Measurements from ENCODE around the gene LRP5. TPM values are rescaled to one million over a fixed set of nuclear protein-coding genes. Genes with fewer than 3 reads are reported as not detected.

The LRP5 gene
- polyA plus RNA-seq, 1 donor (not counting 4 experiments of a cell fraction or from before 2014, with no cell fraction given): 6.6 TPM

DNA sequence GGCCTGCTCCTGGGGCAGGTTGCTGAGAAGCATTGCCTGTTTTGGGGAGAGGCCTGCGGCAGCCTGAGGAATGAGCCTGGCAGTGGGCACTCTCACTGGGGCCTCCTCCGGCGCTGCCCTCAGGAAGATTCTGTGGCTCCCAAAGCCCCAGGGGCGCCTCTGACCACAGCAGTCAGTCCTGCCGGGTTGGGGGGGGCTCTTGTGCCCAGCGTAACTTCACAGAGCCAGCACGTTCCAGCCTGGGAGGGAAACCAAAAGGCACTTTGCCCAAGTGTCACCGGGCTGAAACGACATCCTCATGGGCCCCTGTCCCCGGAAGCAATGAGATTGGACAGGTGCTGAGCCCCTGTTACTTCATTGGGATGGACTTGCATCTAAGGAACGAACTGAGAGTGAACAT, 4.3 kb upstream of the LRP5 start:
- no peaks in the 10 kb centered on the region for H3K9me1 ChIP-seq (ENCODE audit: control insufficient read depth, extremely low read depth, insufficient read depth, low read length)
- H3K27ac ChIP-seq (ENCODE audit: control insufficient read depth, insufficient read depth, low read length): no peak overlapping the region
- H3K9ac ChIP-seq (ENCODE audit: control insufficient read depth, extremely low read depth, insufficient read depth, low read length): no peak overlapping the region
- TF ChIP-seq EZH2 (IDR thresholded peaks at IDR 0.05; ENCODE audit: low read length): no peak
- TF ChIP-seq, protein P1, sequence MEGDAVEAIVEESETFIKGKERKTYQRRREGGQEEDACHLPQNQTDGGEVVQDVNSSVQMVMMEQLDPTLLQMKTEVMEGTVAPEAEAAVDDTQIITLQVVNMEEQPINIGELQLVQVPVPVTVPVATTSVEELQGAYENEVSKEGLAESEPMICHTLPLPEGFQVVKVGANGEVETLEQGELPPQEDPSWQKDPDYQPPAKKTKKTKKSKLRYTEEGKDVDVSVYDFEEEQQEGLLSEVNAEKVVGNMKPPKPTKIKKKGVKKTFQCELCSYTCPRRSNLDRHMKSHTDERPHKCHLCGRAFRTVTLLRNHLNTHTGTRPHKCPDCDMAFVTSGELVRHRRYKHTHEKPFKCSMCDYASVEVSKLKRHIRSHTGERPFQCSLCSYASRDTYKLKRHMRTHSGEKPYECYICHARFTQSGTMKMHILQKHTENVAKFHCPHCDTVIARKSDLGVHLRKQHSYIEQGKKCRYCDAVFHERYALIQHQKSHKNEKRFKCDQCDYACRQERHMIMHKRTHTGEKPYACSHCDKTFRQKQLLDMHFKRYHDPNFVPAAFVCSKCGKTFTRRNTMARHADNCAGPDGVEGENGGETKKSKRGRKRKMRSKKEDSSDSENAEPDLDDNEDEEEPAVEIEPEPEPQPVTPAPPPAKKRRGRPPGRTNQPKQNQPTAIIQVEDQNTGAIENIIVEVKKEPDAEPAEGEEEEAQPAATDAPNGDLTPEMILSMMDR (optimal IDR thresholded peaks at IDR 0.05 in 1 of 3, IDR thresholded peaks at IDR 0.05 in 1 of 3, conservative IDR thresholded peaks at IDR 0.05 in 1 of 3; ENCODE audit: extremely low read depth in 1 of 3, insufficient read depth in 2 of 3, low read length in 3 of 3): no peak
- H3K9me3 ChIP-seq (ENCODE audit: control insufficient read depth, low read depth, low read length): peaks cover 3% of the 10 kb centered on the region
- no peaks in the 10 kb centered on the region for H3K27me3 ChIP-seq (ENCODE audit: control insufficient read depth, extremely low read depth, insufficient read depth, low read length)
- FAIRE-seq (no peak), DNase-seq (ENCODE audit: low read depth, low spot score) (no peak)
- H2AFZ ChIP-seq (ENCODE audit: control insufficient read depth, low read length): no peak overlapping the region
- dilution Hi-C loops (cut with MboI; ENCODE audit: extremely low pct_ligation_motif_present, low sequenced_read_pairs): no loop called here
- H4K20me1 ChIP-seq (ENCODE audit: control insufficient read depth, extremely low read depth, insufficient read depth, low read length): no peaks in the 10 kb centered on the region
- H3K4me3 ChIP-seq (ENCODE audit: control insufficient read depth in 2 of 3, extremely low read depth in 1 of 3, insufficient read depth in 2 of 3, low read depth in 1 of 3, low read length in 3 of 3): no peak overlapping the region
- H3K4me1 ChIP-seq (ENCODE audit: control insufficient read depth, extremely low read depth, insufficient read depth, low read length): no peaks in the 10 kb centered on the region
- H3K79me2 ChIP-seq (ENCODE audit: control insufficient read depth, insufficient read depth, low read length): peaks cover under 1% of the 10 kb centered on the region
- H3K4me2 ChIP-seq (ENCODE audit: control insufficient read depth, extremely low read depth, insufficient read depth, low read depth, low read length): no peak overlapping the region
- no peaks in the 10 kb centered on the region for H3K36me3 ChIP-seq (ENCODE audit: control insufficient read depth in 2 of 2, extremely low read depth in 1 of 2, insufficient read depth in 2 of 2, low read length in 2 of 2)

DNA sequence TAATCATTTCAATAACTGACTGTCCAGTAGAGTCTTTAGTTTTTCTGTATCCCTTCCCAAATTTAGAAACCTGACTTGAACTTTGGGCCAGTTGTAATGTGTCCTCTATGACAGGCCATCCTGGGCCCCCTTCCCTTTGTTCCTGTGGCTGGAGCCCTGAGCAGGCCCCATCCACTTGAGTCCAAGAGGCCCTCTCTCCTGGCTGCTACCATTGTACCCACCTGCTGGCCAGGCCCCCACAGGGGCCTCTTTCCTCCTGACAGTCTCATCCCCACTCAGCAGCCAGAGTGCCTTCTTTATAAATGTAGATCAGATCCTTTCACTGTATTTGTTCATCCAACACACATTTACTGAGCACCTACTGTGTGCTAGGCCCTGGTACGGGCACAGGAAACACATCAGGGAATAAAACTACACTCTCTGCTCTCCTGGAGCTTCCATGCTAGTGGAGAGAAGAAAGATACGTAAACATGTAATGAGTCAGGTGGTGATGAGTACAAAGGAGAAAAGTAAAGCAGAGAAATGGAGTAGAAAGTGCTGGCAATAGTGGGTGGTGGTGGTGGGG, 2.7 kb upstream of the LRP5 start:
- peaks cover 12% of the 10 kb centered on the region for H3K4me1 ChIP-seq (ENCODE audit: control insufficient read depth, extremely low read depth, insufficient read depth, low read length)
- FAIRE-seq (no peak), DNase-seq (ENCODE audit: low read depth, low spot score) (no peak)
- dilution Hi-C loops (cut with MboI; ENCODE audit: extremely low pct_ligation_motif_present, low sequenced_read_pairs): no loop called here
- H3K9ac ChIP-seq (ENCODE audit: control insufficient read depth, extremely low read depth, insufficient read depth, low read length): no peak overlapping the region
- no peaks in the 10 kb centered on the region for H3K27me3 ChIP-seq (ENCODE audit: control insufficient read depth, extremely low read depth, insufficient read depth, low read length)
- no peak overlapping the region for H3K27ac ChIP-seq (ENCODE audit: control insufficient read depth, insufficient read depth, low read length)
- H3K79me2 ChIP-seq (ENCODE audit: control insufficient read depth, insufficient read depth, low read length): peaks cover 17% of the 10 kb centered on the region
- no peaks in the 10 kb centered on the region for H4K20me1 ChIP-seq (ENCODE audit: control insufficient read depth, extremely low read depth, insufficient read depth, low read length)
- H3K4me2 ChIP-seq (ENCODE audit: control insufficient read depth, extremely low read depth, insufficient read depth, low read depth, low read length): no peak overlapping the region
- H3K9me3 ChIP-seq (ENCODE audit: control insufficient read depth, low read depth, low read length): no peaks in the 10 kb centered on the region
- H2AFZ ChIP-seq (ENCODE audit: control insufficient read depth, low read length): no peak overlapping the region
- TF ChIP-seq, protein P1 (optimal IDR thresholded peaks at IDR 0.05 in 1 of 3, IDR thresholded peaks at IDR 0.05 in 1 of 3, conservative IDR thresholded peaks at IDR 0.05 in 1 of 3; ENCODE audit: extremely low read depth in 1 of 3, insufficient read depth in 2 of 3, low read length in 3 of 3): no peak
- no peak for TF ChIP-seq EZH2 (IDR thresholded peaks at IDR 0.05; ENCODE audit: low read length)
- no peak overlapping the region for H3K4me3 ChIP-seq (ENCODE audit: control insufficient read depth in 2 of 3, extremely low read depth in 1 of 3, insufficient read depth in 2 of 3, low read depth in 1 of 3, low read length in 3 of 3)
- H3K36me3 ChIP-seq (ENCODE audit: control insufficient read depth in 2 of 2, extremely low read depth in 1 of 2, insufficient read depth in 2 of 2, low read length in 2 of 2): no peaks in the 10 kb centered on the region
- H3K9me1 ChIP-seq (ENCODE audit: control insufficient read depth, extremely low read depth, insufficient read depth, low read length): no peaks in the 10 kb centered on the region

All from keratinocyte (primary cell).